ENCODE results near the gene TNS2. TPM values are rescaled to one million over a fixed set of nuclear protein-coding genes. Genes with fewer than 3 reads are reported as not detected.

TNS2 gene
- total RNA-seq, 2 experiments from 2014 or later = 2.3 to 3.0 TPM

Small RNA genes within 50 kb of the gene (microRNA-seq; reads per million reads assigned to microRNA genes)
- gene MIR6757 (ENCODE audit: borderline microRNAs expressed, borderline replicate concordance) = not detected

Other genes with a start within 250 kb of the TNS2 start
- gene KRT4, start 235.9 kb upstream of the TNS2 start, total RNA-seq = not detected
- gene KRT79, start 215.8 kb upstream of the TNS2 start, total RNA-seq = not detected
- not detected for gene KRT78, start 201.1 kb upstream of the TNS2 start, total RNA-seq
- under 1 TPM; 0.63 to 0.89 TPM for gene KRT8, start 145.0 kb upstream of the TNS2 start, total RNA-seq
- 1 to 10 TPM; 7.2 to 9.2 TPM for gene KRT18, start 100.9 kb upstream of the TNS2 start, total RNA-seq
- gene EIF4B, start 43.6 kb upstream of the TNS2 start, total RNA-seq = 100 to 1,000 TPM; 794 to 806 TPM
- gene SPRYD3, start 29.3 kb downstream of the TNS2 start, total RNA-seq = 10 to 100 TPM; 17.7 to 21.0 TPM
- gene IGFBP6, start 47.6 kb downstream of the TNS2 start, total RNA-seq = under 1 TPM in 1 of 2 experiments, not detected in 1; 0.49 TPM
- under 1 TPM; 0.22 to 0.49 TPM for gene SOAT2, start 53.4 kb downstream of the TNS2 start, total RNA-seq
- 10 to 100 TPM; 24.4 to 24.7 TPM for gene ZNF740, start 130.7 kb downstream of the TNS2 start, total RNA-seq
- gene CSAD, start 130.9 kb downstream of the TNS2 start, total RNA-seq = 10 to 100 TPM; 56.7 to 57.3 TPM
- gene ITGB7, start 157.2 kb downstream of the TNS2 start, total RNA-seq = 100 to 1,000 TPM; 166 to 180 TPM
- 10 to 100 TPM; 14.0 to 15.8 TPM for gene RARG, start 182.1 kb downstream of the TNS2 start, total RNA-seq
- under 1 TPM; 0.20 to 0.71 TPM for gene ESPL1, start 218.2 kb downstream of the TNS2 start, total RNA-seq
- gene PFDN5, start 245.5 kb downstream of the TNS2 start, total RNA-seq = 100 to 1,000 TPM; 757 to 763 TPM
- 10 to 100 TPM; 30.9 to 33.8 TPM for gene MYG1, start 249.6 kb downstream of the TNS2 start, total RNA-seq